GM23338 (cell line): ENCODE measurements around the gene TEKTIP1. TPM values are rescaled to one million over a fixed set of nuclear protein-coding genes. Genes with fewer than 3 reads are reported as not detected.

Experiments
- ATAC-seq: fragments of 200-7000 bp; cut with Tn5 transposase; 3 replicates; pipeline ENCODE4 v1.9.1; 2020
- DNase-seq: peaks from one replicate; pipeline ENCODE4 v3.0.0-alpha.2; 2015; ENCODE audit warnings: low spot score
- H2AFZ ChIP-seq: fragments of 200-600 bp; sonication (generic); 2 replicates; pipeline ENCODE4 v1.8.0; 2016; ENCODE audit warnings: antibody characterized with exemption, mild to moderate bottlenecking, moderate library complexity
- H3F3A ChIP-seq: fragments of 200-600 bp; sonication (generic); replicated peaks from 2 replicates; pipeline ENCODE4 v1.8.0; 2017; ENCODE audit warnings: antibody characterized with exemption, mixed run types, low read depth
- H3K27ac ChIP-seq: fragments of 200-600 bp; sonication (generic); 2 replicates; pipeline ENCODE4 v1.6.1; 2016; ENCODE audit warnings: low read depth
- H3K27me3 ChIP-seq: fragments of 200-600 bp; sonication (generic); 2 replicates; pipeline ENCODE4 v1.8.0; 2016; ENCODE audit warnings: mild to moderate bottlenecking, mixed run types, moderate library complexity; ENCODE audit not compliant: insufficient read depth
- H3K36me3 ChIP-seq: fragments of 200-600 bp; sonication (generic); 2 replicates; pipeline ENCODE4 v1.8.0; 2016; ENCODE audit warnings: mild to moderate bottlenecking; ENCODE audit not compliant: insufficient read depth
- H3K4me1 ChIP-seq: fragments of 200-600 bp; sonication (generic); 2 replicates; pipeline ENCODE4 v1.8.0; 2016; ENCODE audit warnings: mild to moderate bottlenecking, moderate library complexity; ENCODE audit not compliant: insufficient read depth
- H3K4me2 ChIP-seq: fragments of 200-600 bp; sonication (generic); 2 replicates; pipeline ENCODE4 v1.7.1; 2017; ENCODE audit warnings: mixed run types
- H3K4me3 ChIP-seq: fragments of 200-600 bp; sonication (generic); 2 replicates; pipeline ENCODE4 v1.6.1; 2016; ENCODE audit warnings: mixed run types
- H3K79me2 ChIP-seq: fragments of 200-600 bp; sonication (generic); replicated peaks from 2 replicates; pipeline ENCODE4 v1.8.0; 2017; ENCODE audit warnings: mild to moderate bottlenecking; ENCODE audit not compliant: insufficient read depth
- H3K9me2 ChIP-seq: fragments of 200-600 bp; sonication (generic); 2 replicates; pipeline ENCODE4 v1.8.0; 2017; ENCODE audit not compliant: insufficient read depth
- H4K20me1 ChIP-seq: fragments of 200-600 bp; sonication (generic); replicated peaks from 2 replicates; pipeline ENCODE4 v1.8.0; 2017; ENCODE audit warnings: mild to moderate bottlenecking; ENCODE audit not compliant: insufficient read depth
- H3K27ac Mint-ChIP-seq: 2 replicates; pipeline ENCODE4 v1.8.0; 2020; ENCODE audit warnings: inconsistent platforms, mild to moderate bottlenecking, moderate library complexity, mixed read lengths
- H3K27me3 Mint-ChIP-seq: 3 replicates; pipeline ENCODE4 v1.8.0; 2022; ENCODE audit warnings: low read depth, mild to moderate bottlenecking, moderate library complexity, mixed read lengths, inconsistent platforms; ENCODE audit not compliant: insufficient read depth, poor library complexity
- H3K36me3 Mint-ChIP-seq: 3 replicates; pipeline ENCODE4 v1.8.0; 2021; ENCODE audit warnings: low read depth, mild to moderate bottlenecking, inconsistent platforms, moderate library complexity, mixed read lengths
- H3K4me1 Mint-ChIP-seq: 3 replicates; pipeline ENCODE4 v1.8.0; 2020; ENCODE audit warnings: mild to moderate bottlenecking, inconsistent platforms, mixed read lengths
- H3K4me3 Mint-ChIP-seq: 3 replicates; pipeline ENCODE4 v1.8.0; 2021; ENCODE audit warnings: moderate library complexity, mild to moderate bottlenecking, inconsistent platforms, mixed read lengths
- H3K9me3 Mint-ChIP-seq: 3 replicates; pipeline ENCODE4 v1.8.0; 2020; ENCODE audit warnings: moderate library complexity, mild to moderate bottlenecking, inconsistent platforms, mixed read lengths
- CTCF ChIP-seq, 2 experiments: fragments of 200-600 bp in 1 of 2; sonication (generic) in 1 of 2; conservative IDR thresholded peaks; 2 replicates each; pipeline versions ENCODE4 v1.5.1 to v1.6.1; 2016 to 2017; ENCODE audit warnings: antibody characterized with exemption in 2 of 2, low read depth in 2 of 2, mild to moderate bottlenecking in 2 of 2, moderate library complexity in 1 of 2
- EZH2 ChIP-seq: fragments of 200-600 bp; sonication (generic); IDR thresholded peaks from one replicate; pipeline ENCODE4 v1.8.0; 2017; ENCODE audit warnings: antibody characterized with exemption, mild to moderate bottlenecking, low read depth; ENCODE audit not compliant: unreplicated experiment
- JUNB ChIP-seq: IDR thresholded peaks from one replicate; pipeline ENCODE4 v1.6.1; 2016; ENCODE audit warnings: antibody characterized with exemption; ENCODE audit not compliant: unreplicated experiment
- NANOG ChIP-seq: IDR thresholded peaks from 2 replicates; pipeline ENCODE4 v1.6.1; 2016; ENCODE audit warnings: antibody characterized with exemption, borderline replicate concordance
- REST ChIP-seq: IDR thresholded peaks from one replicate; pipeline ENCODE4 v1.6.1; 2018; ENCODE audit warnings: antibody characterized with exemption; ENCODE audit not compliant: unreplicated experiment
- STAT1 ChIP-seq: IDR thresholded peaks from one replicate; pipeline ENCODE4 v1.6.1; 2016; ENCODE audit warnings: antibody characterized with exemption; ENCODE audit not compliant: unreplicated experiment
- ZNF462 ChIP-seq: fragments of 250-450 bp; sonication (Bioruptor Pico); IDR thresholded peaks from 2 replicates; pipeline ENCODE4 v1.5.0; 2020; ENCODE audit warnings: mild to moderate bottlenecking, moderate library complexity
- polyA plus RNA-seq: library from polyadenylated mRNA; unstranded; fragments of >200 nt; fragmentation: Nextera tagmentation; extraction: Ambion mirVana; gene quantifications from 2 replicates; pipeline ENCODE4 v1.2.1, GENCODE V29; 2016
- total RNA-seq: library from RNA; depleted of rRNA; stranded (reverse); fragments of >200 nt; shearing (Covaris generic); gene quantifications from 2 replicates; pipeline ENCODE4 v1.2.3, GENCODE V29; 2014
- TF ChIP-seq, protein P1 (sequence below): IDR thresholded peaks from 2 replicates; pipeline ENCODE4 v1.6.1; 2016; ENCODE audit warnings: antibody characterized with exemption

Gene TEKTIP1
- total and polyA plus RNA-seq, 2 experiments from 2014 or later, result not detected

DNA sequence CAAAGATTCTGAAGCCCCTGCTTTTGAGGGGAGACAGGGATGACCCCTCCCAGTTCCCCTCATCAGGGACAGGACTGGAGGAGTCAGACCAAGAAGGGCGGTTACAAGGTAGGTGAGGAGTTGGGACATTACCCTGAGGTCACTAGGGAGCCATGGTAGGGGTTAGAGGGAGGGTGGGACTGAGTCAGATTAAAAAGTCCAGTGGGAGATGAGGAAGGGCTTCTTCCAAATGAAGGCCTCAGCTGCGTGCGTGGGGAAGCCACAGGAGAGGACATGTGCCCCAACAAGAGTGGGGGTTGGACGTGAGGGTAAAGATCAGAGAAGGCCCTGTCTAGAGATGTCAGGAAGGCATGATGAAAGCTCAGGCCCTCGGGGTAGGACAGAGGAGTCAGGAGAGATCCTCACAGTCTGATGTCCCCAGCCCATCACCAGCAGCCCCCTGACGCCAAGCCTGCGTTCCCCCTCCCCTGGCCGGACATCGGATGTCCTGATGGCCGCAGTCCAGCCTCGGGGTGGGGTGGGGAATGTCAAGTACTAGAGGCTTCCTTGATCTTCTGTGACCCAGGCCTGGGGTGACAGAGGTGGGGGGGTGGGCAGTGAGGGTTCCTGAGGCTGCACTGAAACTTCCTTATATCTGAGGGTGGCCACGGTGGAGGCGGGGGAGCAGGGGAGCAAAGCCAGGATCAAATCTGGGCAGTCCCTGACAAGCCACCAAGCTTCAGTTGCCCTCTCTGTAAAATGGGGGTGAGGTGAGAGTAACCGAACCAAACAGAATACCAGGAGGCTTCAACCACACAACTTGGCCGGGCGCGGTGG, 24.9 kb downstream of the TEKTIP1 start:
- no peak for ATAC-seq
- H2AFZ ChIP-seq, result no peak overlapping the region
- Mint-ChIP-seq H3K4me3 (no peak overlapping the region), H3K27me3 (peaks cover 1% of the 10 kb centered on the region), H3K27ac (no peak overlapping the region), H3K9me3 (no peaks in the 10 kb centered on the region), H3K36me3 (no peaks in the 10 kb centered on the region), H3K4me1 (no peaks in the 10 kb centered on the region)
- no peak overlapping the region for H3K4me3 ChIP-seq
- no peaks in the 10 kb centered on the region for H3K79me2 ChIP-seq
- H3K4me2 ChIP-seq, result no peak overlapping the region
- H3K4me1 ChIP-seq, result no peaks in the 10 kb centered on the region
- no peaks in the 10 kb centered on the region for H3K9me2 ChIP-seq
- no peaks in the 10 kb centered on the region for H3K36me3 ChIP-seq
- H4K20me1 ChIP-seq, result no peaks in the 10 kb centered on the region; the same call in 1 of the 2 replicates
- TF ChIP-seq, protein P1, sequence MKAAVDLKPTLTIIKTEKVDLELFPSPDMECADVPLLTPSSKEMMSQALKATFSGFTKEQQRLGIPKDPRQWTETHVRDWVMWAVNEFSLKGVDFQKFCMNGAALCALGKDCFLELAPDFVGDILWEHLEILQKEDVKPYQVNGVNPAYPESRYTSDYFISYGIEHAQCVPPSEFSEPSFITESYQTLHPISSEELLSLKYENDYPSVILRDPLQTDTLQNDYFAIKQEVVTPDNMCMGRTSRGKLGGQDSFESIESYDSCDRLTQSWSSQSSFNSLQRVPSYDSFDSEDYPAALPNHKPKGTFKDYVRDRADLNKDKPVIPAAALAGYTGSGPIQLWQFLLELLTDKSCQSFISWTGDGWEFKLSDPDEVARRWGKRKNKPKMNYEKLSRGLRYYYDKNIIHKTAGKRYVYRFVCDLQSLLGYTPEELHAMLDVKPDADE, result no peak
- H3K27ac ChIP-seq, result no peak overlapping the region
- H3K27me3 ChIP-seq, result no peaks in the 10 kb centered on the region
- H3F3A ChIP-seq, result no peaks in the 10 kb centered on the region
- DNase-seq, result no peak

GRCh38 chr19:3565139-3565538, 26.2 kb downstream of the TEKTIP1 start:
- no peaks in the 10 kb centered on the region for H3K36me3 ChIP-seq
- no peak for DNase-seq
- H3K27ac Mint-ChIP-seq, result no peak overlapping the region
- no peaks in the 10 kb centered on the region for H3K36me3 Mint-ChIP-seq
- no peak overlapping the region for H3K4me3 Mint-ChIP-seq
- H3K9me2 ChIP-seq, result no peaks in the 10 kb centered on the region
- H3K4me3 ChIP-seq, result no peak overlapping the region
- H3K27me3 ChIP-seq, result no peaks in the 10 kb centered on the region
- no peaks in the 10 kb centered on the region for H3K79me2 ChIP-seq
- H3K27me3 Mint-ChIP-seq, result peaks cover 4% of the 10 kb centered on the region
- no peak for ATAC-seq
- H3K4me1 Mint-ChIP-seq, result no peaks in the 10 kb centered on the region
- H4K20me1 ChIP-seq, result no peaks in the 10 kb centered on the region; the same call in 1 of the 2 replicates
- H3K27ac ChIP-seq, result no peak overlapping the region
- no peaks in the 10 kb centered on the region for H3K9me3 Mint-ChIP-seq
- H3K4me1 ChIP-seq, result no peaks in the 10 kb centered on the region
- no peak overlapping the region for H2AFZ ChIP-seq
- no peak overlapping the region for H3K4me2 ChIP-seq
- H3F3A ChIP-seq, result no peaks in the 10 kb centered on the region
- TF ChIP-seq CTCF (conservative IDR thresholded peaks at IDR 0.05; ENCODE audit: low read depth in 2 of 2), result no peak
- TF ChIP-seq ZNF462 (CRISPR knock-in tag), result no peak
- no peak for TF ChIP-seq JUNB
- TF ChIP-seq REST, result no peak
- no peak for TF ChIP-seq STAT1
- TF ChIP-seq EZH2, result no peak
- no peak for TF ChIP-seq NANOG
